ENCODE results near the gene SLC2A14.
"Not testable (repeated sequence)": the region's sequence is repeated elsewhere in the genome, so short reads cannot be mapped to it uniquely, and the experiment has no call there.

GRCh38 chr12:7839848-7840247 is 32.9 kb downstream of the SLC2A14 start:
- TF ChIP-seq CTCF, POLR2A (IDR thresholded peaks at IDR 0.05): not testable (repeated sequence)
